Fibroblast of gingiva (primary cell): ENCODE data around the gene AGMAT.
"Not testable (repeated sequence)": the region's sequence is repeated elsewhere in the genome, so short reads cannot be mapped to it uniquely, and the experiment has no call there.

Experiments
- DNase-seq: peaks from one replicate; pipeline ENCODE4 v3.0.0-alpha.2; 2011; ENCODE audit warnings: low read depth

Gene AGMAT

DNA sequence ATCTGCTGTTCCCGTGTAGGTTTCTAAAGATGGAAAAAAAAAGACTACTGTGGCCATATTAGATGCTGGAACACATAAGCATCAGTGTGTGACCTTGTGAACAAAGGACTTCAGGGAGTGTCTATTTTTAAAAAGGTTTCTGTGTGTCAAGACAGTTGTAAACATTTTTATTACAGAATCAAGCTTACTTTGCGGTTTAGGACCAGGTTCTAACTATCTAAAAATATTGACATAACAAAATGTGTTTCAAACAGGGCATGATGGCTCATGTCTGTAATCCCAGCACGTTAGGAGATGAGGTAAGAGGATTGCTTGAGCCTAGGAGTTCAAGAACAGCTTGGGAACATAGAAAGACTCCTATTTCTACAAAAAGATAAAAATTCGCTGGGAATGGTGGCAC, 25.3 kb upstream of the AGMAT start:
- no peak for DNase-seq

DNA sequence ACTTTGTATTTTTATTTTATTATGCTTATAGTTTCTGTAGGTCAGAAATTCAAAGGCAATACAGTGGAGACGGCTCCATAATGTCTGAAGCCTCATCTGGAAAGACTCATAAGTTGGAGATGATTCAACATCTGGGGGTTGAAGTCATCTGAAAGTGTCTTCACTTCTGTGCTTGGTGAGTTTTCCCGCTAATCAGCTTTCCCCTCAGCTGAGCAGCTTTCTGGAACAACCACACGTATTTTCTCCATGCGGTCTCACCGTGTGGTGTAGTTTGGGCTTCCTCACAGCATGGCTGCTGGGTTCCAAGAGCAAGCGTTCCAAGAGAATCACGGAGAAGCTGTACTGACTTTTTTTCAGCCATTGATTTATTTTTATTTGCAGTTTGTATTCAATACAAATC, 24.8 kb upstream of the AGMAT start:
- no peak for DNase-seq

DNA sequence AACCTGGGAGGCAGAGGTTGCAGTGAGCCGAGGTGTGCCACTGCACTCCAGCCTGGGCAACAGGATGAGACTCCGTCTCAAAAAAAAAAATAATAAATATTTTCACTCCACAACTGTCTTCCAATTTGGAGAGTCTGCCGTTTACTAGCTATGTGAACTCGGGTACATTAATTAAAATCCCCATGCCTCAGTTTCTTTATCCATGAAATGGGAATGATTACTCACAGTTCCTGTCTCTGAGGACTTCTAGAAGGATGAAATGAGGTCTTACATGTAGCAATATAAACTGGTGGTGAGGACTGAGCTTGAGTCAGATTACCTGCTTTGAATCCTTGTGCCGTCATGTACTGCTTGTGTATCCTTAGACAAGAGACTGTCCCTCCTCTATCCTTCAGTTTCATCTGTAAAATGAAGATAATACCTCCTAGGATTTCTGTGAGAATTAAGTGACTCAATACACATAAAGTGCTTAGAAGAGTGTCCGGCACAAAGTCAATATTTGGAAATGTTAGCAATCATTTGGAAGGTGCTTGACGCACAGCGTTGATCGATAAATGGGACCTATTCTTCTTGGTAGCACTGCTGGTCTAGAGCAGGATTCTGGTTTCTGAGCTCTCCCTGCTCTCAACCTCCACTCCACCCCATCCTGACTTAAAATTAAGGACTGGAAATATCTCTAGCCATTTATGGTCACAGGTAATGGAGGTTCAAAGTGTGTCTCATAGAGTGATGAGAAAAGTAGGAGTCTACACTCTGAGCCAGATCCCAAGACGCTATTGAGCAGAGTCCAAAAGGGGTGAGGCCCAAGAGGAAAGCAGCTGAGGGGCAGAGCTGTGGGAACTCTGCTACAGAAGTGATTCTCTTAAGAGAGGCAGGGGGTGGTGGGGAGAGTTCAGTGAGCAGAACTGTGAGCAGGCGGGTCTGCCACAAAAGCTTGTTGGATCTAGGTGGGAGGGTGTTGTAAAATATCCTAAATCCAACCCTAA, 20.8 kb upstream of the AGMAT start:
- no peak for DNase-seq

DNA sequence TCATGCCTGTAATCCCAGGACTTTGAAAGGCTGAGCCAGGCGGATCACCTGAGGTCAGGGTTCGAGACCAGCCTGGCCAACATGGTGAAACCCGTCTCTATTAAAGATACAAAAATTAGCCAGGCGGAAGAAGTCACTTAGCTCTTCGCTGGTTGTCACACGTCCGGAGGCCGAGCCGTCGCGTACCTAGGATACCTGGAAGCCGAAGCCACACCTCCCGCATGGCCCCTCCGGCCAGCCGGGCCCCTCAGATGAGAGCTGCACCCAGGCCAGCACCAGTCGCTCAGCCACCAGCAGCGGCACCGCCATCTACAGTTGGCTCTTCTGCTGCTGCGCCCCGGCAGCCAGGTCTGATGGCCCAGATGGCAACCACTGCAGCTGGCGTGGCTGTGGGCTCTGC, 19.5 kb upstream of the AGMAT start:
- not testable (repeated sequence) for DNase-seq

DNA sequence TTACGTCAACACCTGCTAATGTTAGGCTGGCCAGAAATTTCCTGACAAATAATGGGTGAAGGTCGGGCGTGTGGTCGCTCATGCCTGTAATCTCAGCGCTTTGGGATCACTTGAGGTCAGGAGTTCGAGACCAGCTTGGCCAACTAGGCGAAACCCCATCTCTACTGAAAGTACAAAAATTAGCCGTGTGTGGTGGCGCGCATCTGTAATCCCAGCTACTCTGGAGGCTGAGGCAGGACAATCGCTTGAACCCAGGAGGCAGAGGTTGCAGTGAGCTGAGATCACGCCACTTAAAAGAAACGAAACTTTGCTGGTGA, 19.1 kb upstream of the AGMAT start:
- not testable (repeated sequence) for DNase-seq

DNA sequence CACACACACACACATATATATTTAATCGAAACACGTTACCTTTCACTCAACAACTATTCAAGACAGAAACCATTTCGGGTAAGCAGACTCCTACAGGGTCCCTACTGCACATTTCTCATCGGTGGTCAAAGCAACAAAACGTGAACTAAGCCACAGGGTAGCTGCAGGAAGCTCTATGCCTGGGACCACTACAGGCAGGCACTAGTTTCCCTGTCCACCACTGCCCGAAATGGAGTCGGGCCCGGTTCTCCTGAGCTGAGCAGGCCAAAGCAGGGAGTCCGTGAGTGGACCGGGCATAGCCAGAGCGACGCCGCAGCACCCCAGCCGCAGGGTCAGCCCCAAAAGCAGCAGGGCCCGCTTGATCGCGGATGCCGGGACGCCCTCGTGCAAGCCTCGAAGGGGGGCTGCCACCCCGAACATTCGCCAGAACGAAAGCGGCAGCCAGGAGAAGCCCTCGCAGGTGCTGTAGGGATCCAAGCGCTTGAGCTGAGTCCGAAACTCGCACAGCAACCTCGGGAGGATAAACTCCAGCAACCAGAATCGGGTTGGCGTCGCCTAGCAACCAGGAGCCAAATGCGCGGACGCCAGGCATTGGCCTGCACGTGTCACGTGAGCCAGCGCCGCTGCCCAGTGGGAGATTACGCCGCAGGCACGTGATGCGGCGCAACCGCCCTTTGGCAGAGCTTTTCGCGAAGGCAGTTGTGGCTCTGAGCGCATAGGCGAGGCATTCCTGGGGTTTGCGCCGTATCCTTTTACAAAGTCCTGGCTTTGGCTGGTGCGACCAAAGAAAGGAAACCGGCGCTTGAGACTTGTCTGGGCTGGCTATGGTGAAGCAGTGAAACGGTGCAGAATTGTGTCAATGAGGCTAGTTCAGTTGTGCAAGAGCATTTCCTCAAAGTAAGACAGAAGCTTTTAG, 18.5 kb upstream of the AGMAT start:
- DNase-seq: peak; percentile 96

DNA sequence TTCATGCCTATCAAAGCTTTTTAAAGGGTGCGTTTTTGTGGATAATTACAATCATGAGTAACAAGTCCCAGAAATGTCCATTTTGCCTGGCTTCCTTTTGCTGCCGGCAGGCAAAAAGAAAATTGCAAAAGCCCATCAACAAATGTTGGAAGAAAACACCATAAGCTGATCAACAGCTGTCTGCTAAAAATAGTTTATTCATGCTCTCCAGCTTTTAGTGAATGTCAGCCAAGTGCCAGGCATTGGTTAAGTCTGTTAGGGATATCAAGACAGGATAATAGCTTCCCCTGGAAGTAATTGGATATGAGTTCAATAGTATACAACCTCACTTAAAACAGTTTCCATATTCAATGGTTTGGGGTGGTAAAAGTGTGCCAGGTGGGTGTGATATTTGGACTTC, 13.6 kb upstream of the AGMAT start:
- DNase-seq: peak; percentile 48

DNA sequence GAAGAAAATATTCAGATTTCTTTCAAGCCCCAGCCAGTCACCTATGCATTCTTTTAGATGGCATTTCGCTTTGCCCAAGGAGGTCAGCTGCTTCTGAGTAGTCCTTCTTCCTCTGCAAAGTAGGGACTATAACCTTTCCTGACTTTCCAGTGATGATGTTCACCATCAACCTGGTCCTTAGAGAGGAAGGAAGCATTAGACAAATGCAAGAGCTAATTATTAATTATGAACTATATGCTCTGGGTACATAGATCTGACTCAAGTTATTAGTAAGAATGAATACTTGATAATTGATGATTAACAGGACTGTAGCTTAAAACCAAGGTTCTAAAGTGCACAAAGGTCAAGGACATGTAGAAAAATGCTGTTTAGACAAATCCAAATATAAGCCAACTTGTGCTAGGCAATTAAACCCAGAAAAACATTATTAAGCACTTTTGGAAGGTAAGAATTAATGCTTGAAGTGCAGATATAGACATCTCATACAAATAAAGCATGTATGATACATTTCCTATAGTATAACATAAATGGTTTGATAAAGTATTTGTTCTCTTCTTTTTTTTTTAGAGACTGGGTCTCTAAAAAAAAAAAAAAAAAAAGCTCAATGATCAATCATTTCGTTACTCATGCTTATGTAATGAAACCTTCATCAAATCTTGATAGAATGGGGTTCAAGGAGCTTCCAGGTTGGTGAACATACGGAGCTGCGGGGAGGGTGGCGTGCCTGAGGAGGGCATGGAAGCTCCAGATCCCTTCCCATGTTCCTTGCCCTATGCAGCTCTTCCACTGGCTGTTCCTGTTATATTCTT, 11.2 kb upstream of the AGMAT start:
- DNase-seq: no peak

DNA sequence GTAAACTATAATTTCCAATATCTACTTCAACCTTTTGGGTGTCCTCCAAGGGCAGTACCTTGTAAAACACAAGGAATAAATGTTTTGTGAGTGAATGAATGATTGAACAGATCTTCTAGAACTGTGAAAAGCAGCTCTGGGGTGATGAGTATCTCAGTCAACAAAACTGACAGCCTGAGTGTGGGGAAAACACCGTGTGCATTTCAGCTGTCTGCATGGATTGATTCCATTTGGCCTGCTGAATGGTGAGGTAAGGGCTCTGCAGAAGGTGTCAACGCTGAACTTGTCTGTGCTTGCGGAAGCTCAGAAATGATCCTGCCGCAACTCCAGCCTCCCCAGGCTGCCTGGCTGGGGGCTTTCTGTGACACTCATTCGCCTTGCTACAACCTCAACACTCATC, 7.4 kb upstream of the AGMAT start:
- no peak for DNase-seq

DNA sequence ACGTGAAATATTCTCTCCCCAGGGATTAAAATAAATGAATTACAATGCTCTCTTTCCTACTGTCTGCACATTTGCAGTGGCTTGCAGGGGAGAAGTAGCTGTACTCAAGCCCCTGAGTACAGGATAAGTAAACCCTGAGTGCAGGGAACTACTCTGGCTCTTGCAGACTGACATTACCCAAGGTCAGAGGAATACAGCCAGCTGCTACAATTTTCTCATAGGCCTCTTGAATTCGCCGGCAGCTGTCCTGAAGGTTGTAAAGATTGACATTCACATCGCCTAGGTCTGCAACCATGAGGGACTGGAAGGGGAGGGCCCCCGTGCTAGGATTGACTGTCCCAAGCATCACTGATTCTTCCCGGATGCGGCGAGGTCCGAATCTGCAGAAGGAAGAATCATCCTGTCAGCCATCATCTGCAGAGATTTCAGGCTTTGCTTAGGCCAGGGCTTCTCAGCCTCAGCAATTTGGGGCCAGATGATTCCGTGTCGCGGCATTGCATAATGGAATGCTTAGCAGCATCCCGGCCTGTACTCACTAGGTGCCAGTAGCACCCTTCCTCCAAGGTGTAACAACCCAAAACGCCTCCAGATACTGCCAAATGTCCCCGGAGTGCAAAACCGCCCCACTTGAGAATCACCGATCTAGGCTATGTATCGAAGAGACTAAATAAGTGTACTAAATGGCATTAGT, 1.7 kb downstream of the AGMAT start:
- no peak for DNase-seq

DNA sequence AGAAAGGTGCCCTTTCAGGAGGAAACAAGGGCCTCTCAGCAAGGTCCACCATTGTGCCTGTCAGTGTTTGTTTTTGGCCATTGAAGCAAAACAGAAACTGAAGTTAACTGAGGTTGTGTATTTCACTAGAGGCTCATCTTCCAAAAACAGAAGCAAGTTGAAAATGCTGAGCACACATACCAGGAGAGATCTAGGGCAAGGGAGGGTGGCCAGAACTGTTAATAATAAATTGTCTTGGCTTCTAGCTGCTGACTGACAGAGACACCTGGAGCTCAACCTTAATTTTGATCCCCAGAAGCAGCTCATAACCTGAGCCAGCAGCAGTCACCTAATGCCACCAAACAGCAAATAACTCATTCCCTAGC, 5.2 kb downstream of the AGMAT start:
- DNase-seq: no peak

DNA sequence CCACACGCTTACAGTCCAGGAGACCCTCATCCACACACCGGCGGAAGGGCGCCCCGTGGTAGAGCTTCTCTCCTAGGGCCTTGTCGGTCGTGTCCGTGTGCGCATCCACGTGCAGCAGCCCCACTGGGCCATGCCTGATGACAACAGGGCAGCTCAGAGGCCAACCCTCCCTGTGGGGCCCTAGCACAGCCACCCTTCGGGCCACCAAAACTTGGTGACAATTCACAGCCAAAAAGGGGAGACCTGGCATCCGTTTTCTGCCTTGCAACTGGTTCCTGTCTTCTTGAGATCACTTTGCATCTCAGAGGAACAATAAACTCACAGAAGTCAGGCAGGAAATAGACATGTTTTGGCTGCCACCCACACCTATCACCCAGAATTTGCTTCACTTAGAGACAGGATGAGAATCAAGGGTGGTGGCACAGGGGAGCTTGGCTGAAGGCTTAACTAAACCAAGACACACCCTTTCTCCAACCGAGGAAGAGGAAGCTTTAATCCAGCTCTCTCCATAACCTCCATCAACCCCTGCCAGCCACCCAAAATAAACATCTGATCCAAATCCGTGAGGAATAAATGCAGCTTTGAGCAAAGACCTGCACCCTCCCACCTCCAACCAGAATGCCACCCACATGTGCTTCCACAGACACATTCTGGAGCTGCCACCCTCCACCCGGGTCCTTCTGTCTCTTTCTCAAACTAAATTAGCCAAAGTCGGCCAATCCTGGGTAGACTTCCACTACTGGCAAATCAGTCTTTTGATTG, 5.7 kb downstream of the AGMAT start:
- no peak for DNase-seq

DNA sequence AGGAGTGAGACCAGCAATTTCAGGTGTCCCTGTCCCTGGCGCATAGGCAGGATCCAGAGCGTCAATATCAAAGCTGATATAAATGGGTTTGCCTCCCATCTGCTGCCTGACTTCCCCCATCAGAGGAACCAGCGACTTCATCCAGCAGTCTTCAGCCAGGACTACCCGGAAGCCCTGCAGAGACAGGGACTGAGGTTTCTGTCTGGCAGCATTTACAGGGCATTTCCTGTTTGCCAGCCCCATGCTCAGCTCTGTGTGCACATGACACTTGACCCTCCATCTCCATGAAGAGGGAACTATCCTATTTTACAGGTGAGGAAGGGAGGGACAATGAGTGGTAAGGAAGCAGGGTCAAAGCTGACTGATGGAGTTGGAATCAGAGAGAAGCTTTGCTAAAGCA, 7.2 kb downstream of the AGMAT start:
- DNase-seq: no peak

DNA sequence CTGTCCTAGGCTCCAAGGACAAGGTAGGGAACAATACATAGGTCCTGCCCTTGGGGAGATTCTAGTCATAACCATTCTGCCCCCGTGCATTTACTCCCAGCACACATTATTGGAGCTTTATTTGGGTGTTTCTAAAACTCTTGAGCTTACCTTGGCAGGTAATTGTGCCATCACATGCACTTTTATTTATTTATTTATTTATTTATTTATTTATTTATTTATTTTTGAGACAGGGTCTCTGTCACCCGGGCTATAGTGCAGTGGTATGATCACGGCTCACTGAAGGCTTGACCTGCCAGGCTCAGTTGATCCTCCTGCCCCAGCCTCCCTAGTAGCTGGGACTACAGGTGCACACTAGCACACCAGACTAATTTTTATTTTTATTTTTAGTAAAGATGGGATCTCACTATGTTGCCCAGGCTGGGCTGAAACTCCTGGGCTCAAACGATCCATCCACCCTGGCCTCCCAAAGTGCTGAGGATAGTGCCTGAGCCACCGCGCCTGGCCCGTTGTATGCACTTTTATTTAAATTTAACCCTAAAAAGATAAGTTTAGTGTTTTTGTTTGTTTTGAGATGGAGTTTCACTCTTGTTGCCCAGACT, 9.2 kb downstream of the AGMAT start:
- no peak for DNase-seq

DNA sequence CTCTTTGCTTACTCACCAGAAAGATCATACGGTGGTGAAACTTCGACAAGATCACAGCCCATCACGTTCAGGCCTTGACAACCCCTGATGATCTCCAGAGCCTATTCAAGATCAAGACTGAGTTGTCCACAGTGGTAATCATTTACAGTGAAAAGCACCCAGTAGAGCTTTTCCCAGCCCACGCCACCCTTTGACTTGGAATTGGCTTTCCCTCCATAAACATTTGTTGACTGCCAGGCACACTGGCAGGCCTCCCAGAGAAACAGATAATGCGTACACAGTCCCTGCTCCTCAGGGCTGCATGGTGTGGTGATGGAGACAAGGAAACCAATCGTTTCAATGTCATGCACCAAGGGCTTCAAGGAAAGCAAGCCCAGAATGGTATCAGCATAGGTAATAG, 10.1 kb downstream of the AGMAT start:
- DNase-seq: no peak

DNA sequence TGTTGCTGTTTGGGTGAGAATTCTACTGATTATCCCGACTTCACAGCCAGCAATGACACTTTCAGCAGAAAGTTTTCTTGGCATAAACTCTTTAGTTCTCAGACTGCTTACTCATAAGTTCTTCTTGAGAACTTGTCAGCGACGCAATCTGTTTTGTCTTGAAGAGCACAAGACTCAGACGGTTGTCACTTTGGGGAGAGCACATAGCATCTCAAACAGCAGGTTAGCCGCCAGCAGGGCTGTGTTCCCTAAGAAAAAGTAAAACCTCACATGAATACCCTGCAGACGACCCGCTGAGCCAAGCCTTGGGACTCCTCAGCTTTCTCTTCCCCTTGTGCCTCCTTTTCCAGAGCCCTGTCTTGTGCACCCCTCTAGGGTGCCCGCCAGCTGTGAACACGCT, 11.4 kb downstream of the AGMAT start:
- DNase-seq: no peak

DNA sequence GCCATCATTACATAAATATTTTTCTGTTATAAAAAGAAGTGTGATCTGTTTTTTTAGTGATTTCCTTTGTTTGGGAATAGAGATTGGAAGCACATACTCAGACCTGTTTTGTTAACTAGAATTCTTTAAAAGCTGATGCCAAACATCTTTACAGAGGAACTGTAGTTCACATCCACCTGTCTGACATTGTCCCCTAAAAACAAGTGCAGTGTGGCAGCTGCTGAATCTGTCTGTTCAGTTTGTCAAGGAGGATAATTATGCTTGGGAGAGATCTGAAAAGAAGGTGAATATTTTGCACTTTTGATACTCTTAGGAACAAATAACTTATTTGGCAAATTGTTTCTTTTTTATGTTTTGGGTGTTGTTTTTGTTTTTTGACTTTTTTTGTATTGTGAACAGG, 13.6 kb downstream of the AGMAT start:
- no peak for DNase-seq

DNA sequence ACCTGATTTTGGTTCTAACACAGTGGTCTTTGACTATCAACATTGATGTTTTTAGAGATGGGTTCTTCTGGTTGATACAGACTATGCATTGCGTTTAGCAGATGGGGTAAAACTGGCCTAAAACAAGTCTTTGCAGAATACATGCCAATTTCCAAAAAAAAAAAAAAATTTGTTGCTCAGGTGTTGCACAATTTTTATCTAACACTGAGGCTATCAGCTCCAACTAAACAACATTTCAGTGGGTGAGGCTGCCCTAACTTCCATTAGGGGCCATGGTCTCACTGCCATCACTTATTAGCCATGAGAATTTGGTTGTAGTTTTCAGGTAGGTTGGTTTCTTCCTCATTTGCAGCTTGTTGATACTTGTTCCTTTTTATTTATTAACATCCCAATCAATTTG, 14.0 kb downstream of the AGMAT start:
- no peak for DNase-seq

DNA sequence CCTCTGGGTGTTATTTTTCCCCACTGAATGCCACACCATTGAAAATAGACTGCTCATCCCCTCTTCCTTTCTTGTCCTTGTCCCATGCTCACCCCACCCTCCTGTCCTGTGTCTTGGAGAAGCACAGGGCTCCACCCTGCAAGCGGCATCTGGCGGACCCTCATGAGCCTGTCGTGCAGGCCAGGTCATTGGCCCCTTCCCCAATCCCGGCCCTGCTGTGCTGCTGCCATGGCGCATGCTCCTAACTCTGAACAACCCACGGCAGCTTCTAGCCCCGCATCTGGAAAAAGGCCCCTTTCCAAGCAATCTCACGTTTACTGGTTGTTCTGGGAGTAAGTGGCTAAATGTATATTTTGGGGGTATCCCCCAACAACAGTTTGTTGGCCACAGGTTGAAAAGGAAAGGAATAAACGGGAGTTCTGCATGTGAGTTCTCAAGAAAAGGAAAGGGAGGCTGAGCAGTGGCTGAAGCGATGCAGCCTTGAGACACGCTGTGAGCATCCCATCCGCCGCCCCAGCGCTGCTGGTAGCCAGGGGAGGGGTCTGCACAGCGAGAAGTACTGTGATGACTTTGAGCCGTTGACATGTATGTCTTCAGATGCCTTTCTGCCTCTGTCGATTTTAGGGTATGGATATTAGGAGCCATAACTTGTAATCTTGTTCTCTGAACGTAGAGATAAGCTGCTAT, 16.3 kb downstream of the AGMAT start:
- no peak for DNase-seq
